CD4-positive, alpha-beta T cell treated with Interleukin-12 subunit alpha and Interleukin-12 subunit beta, for 1 hour (primary cell): ENCODE data around the gene WDR62.

Experiments used
- DNase-seq: peaks from one replicate; pipeline ENCODE4 v3.0.0-alpha.2; 2020

Gene WDR62

GRCh38 chr19:36144624-36145023 is 89.9 kb downstream of the WDR62 start:
- DNase-seq = no peak

GRCh38 chr19:36149673-36150406 is 95.1 kb downstream of the WDR62 start:
- no peak for DNase-seq

DNA sequence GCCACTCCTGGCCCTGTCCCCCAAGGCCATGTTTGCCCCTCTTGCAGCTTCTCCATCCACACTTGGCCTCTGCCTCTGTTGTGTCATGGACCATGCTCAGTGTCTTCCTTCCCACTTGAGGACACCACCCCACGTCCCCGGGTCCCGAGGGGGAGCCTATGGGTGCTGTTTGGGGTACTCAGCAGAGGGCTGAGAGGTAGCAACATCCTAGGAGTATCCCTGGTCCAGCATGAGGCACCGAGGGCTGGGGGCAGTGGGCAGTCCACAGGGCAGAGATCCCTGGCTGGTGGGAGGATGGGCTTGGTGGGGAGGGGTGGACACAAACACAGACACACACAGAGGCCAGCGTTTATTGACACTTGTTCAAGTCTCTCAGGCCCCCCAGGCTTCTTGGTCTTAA is 95.9 kb downstream of the WDR62 start:
- DNase-seq = no peak

- no peak for DNase-seq
Measured at GRCh38 chr19:36151144-36152018, 96.7 kb downstream of the WDR62 start.

- no peak for DNase-seq
Measured at GRCh38 chr19:36152019-36152351, 97.3 kb downstream of the WDR62 start.

- DNase-seq = no peak
Measured at GRCh38 chr19:36152352-36153091, 97.8 kb downstream of the WDR62 start, which contains the start of gene COX7A1. Gene COX7A1 (minus strand): TSS chr19:36152447. CDS start chr19:36152407, 40 bp downstream.

- no peak for DNase-seq
Measured at GRCh38 chr19:36153126-36153525, 98.4 kb downstream of the WDR62 start.
